DLD1 (cell line): Measurements from ENCODE around the gene ATAT1.

Source experiments
- in situ Hi-C: cut with HindIII; loops from 2 replicates; pipeline ENCODE4 v1.10.0; 2017; ENCODE audit warnings: low sequenced_read_pairs

Gene ATAT1

GRCh38 chr6:30683183-30683979 lies 56.7 kb downstream of the ATAT1 start:
- in situ Hi-C loops = no loop called here

GRCh38 chr6:30683980-30684338 lies 57.3 kb downstream of the ATAT1 start:
- in situ Hi-C loops = no loop called here

- in situ Hi-C loops = no loop called here
Measured at GRCh38 chr6:30684386-30685156, 57.9 kb downstream of the ATAT1 start.

- in situ Hi-C loops = no loop called here
Measured at GRCh38 chr6:30685157-30686008, 58.7 kb downstream of the ATAT1 start.

- in situ Hi-C loops = no loop called here
Measured at GRCh38 chr6:30686009-30686907, 59.6 kb downstream of the ATAT1 start, which contains the start of gene PPP1R18. Gene PPP1R18 (minus strand): TSS chr6:30686645. CDS start chr6:30686018, 627 bp downstream.

- in situ Hi-C loops = no loop called here
Measured at GRCh38 chr6:30686908-30687658, 60.4 kb downstream of the ATAT1 start.

GRCh38 chr6:30687659-30688431 lies 61.2 kb downstream of the ATAT1 start:
- in situ Hi-C loops = no loop called here

GRCh38 chr6:30688569-30688968 lies 61.9 kb downstream of the ATAT1 start:
- in situ Hi-C loops = no loop called here

- in situ Hi-C loops = no loop called here
Measured at GRCh38 chr6:30689022-30689865, 62.6 kb downstream of the ATAT1 start.

GRCh38 chr6:30689985-30690384 lies 63.3 kb downstream of the ATAT1 start:
- in situ Hi-C loops = no loop called here

GRCh38 chr6:30690403-30691207 lies 63.9 kb downstream of the ATAT1 start, which contains the start of gene NRM:
Gene NRM (minus strand): TSS chr6:30690984. CDS start chr6:30690974, 10 bp downstream.
- in situ Hi-C loops = no loop called here

GRCh38 chr6:30691208-30691847 lies 64.7 kb downstream of the ATAT1 start:
- in situ Hi-C loops = no loop called here
